ENCODE results near the gene KPTN. TPM values are rescaled to one million over a fixed set of nuclear protein-coding genes. Genes with fewer than 3 reads are reported as not detected.
A peak's percentile ranks its signal among the peaks of the same experiment; 100 is the strongest.

Gene KPTN
- polyA plus RNA-seq, 1 donor from 2014 or later: 6.5 TPM

- Mint-ChIP-seq H3K27me3 (no peaks in the 10 kb centered on the region), H3K27ac (peak overlapping the region in 2 of 3 donors; percentile 95 to 98), H3K9me3 (no peaks in the 10 kb centered on the region), H3K36me3 (peaks cover 2% of the 10 kb centered on the region), H3K4me3 (peak overlapping the region; percentile 27 to 99 (median 98)), H3K4me1 (peaks cover 31 to 49% (median 36%) of the 10 kb centered on the region in 3 donors)
These were observed 28.3 kb upstream of the KPTN start for GRCh38 chr19:47512183-47512947.

GRCh38 chr19:47511681-47512080 lies 27.7 kb upstream of the KPTN start:
- Mint-ChIP-seq H3K36me3 (peaks cover 2% of the 10 kb centered on the region), H3K4me3 (peak overlapping the region in 1 of 4 donors; percentile 98), H3K9me3 (no peaks in the 10 kb centered on the region), H3K27me3 (no peaks in the 10 kb centered on the region), H3K27ac (peak overlapping the region in 2 of 3 donors; percentile 95 to 98), H3K4me1 (peaks cover 31 to 49% (median 36%) of the 10 kb centered on the region in 3 donors)

GRCh38 chr19:47511128-47511517 lies 27.1 kb upstream of the KPTN start:
- H3K36me3 Mint-ChIP-seq: peaks cover 2% of the 10 kb centered on the region
- peaks cover 31 to 46% (median 32%) of the 10 kb centered on the region in 3 donors for H3K4me1 Mint-ChIP-seq
- H3K4me3 Mint-ChIP-seq: peak overlapping the region in 3 of 4 donors; percentile 3 to 98 (median 47)
- no peak overlapping the region for H3K27ac Mint-ChIP-seq
- no peaks in the 10 kb centered on the region for H3K27me3 Mint-ChIP-seq
- H3K9me3 Mint-ChIP-seq: no peaks in the 10 kb centered on the region

GRCh38 chr19:47510516-47511127 lies 26.6 kb upstream of the KPTN start:
- Mint-ChIP-seq H3K36me3 (peaks cover 2% of the 10 kb centered on the region), H3K27ac (peak overlapping the region in 2 of 3 donors; percentile 83 to 86), H3K4me1 (peaks cover 29 to 44% (median 31%) of the 10 kb centered on the region in 3 donors), H3K4me3 (peak overlapping the region in 2 of 4 donors; percentile 39 to 98), H3K27me3 (no peaks in the 10 kb centered on the region), H3K9me3 (no peaks in the 10 kb centered on the region)

- no peaks in the 10 kb centered on the region for H3K27me3 Mint-ChIP-seq
- H3K9me3 Mint-ChIP-seq: no peaks in the 10 kb centered on the region
- H3K27ac Mint-ChIP-seq: peak overlapping the region in 2 of 3 donors; percentile 83 to 86
- H3K36me3 Mint-ChIP-seq: peaks cover 2% of the 10 kb centered on the region
- peaks cover 29 to 38% (median 29%) of the 10 kb centered on the region in 3 donors for H3K4me1 Mint-ChIP-seq
- peak overlapping the region in 1 of 4 donors; percentile 87 for H3K4me3 Mint-ChIP-seq
These were observed 26.0 kb upstream of the KPTN start for GRCh38 chr19:47509973-47510372.

- Mint-ChIP-seq H3K9me3 (no peaks in the 10 kb centered on the region), H3K27ac (peak overlapping the region in 2 of 3 donors; percentile 81 to 86), H3K4me1 (peaks cover 26 to 34% (median 29%) of the 10 kb centered on the region in 3 donors), H3K27me3 (no peaks in the 10 kb centered on the region), H3K4me3 (peak overlapping the region in 1 of 4 donors; percentile 87), H3K36me3 (no peaks in the 10 kb centered on the region)
These were observed 25.3 kb upstream of the KPTN start for GRCh38 chr19:47509170-47509847.

- H3K27ac Mint-ChIP-seq: no peak overlapping the region
- no peaks in the 10 kb centered on the region for H3K27me3 Mint-ChIP-seq
- no peaks in the 10 kb centered on the region for H3K9me3 Mint-ChIP-seq
- H3K36me3 Mint-ChIP-seq: no peaks in the 10 kb centered on the region
- no peak overlapping the region for H3K4me3 Mint-ChIP-seq
- peaks cover 26 to 34% (median 27%) of the 10 kb centered on the region in 3 donors for H3K4me1 Mint-ChIP-seq
These were observed 24.7 kb upstream of the KPTN start for GRCh38 chr19:47508721-47509120.

- no peaks in the 10 kb centered on the region for H3K36me3 Mint-ChIP-seq
- H3K27me3 Mint-ChIP-seq: no peaks in the 10 kb centered on the region
- H3K9me3 Mint-ChIP-seq: no peaks in the 10 kb centered on the region
- H3K4me1 Mint-ChIP-seq: peaks cover 21 to 28% (median 21%) of the 10 kb centered on the region in 3 donors
- no peak overlapping the region for H3K27ac Mint-ChIP-seq
- H3K4me3 Mint-ChIP-seq: no peak overlapping the region
These were observed 24.0 kb upstream of the KPTN start for GRCh38 chr19:47507924-47508553.

GRCh38 chr19:47507012-47507411 lies 23.0 kb upstream of the KPTN start:
- Mint-ChIP-seq H3K36me3 (no peaks in the 10 kb centered on the region), H3K4me1 (peaks cover 11 to 18% (median 14%) of the 10 kb centered on the region in 3 donors), H3K4me3 (no peak overlapping the region), H3K27ac (peak overlapping the region in 2 of 3 donors; percentile 35 to 67), H3K9me3 (no peaks in the 10 kb centered on the region), H3K27me3 (no peaks in the 10 kb centered on the region)

- no peaks in the 10 kb centered on the region for H3K36me3 Mint-ChIP-seq
- no peak overlapping the region for H3K4me3 Mint-ChIP-seq
- H3K4me1 Mint-ChIP-seq: peaks cover 6 to 13% (median 9%) of the 10 kb centered on the region in 3 donors
- peak overlapping the region in 2 of 3 donors; percentile 35 to 67 for H3K27ac Mint-ChIP-seq
- H3K27me3 Mint-ChIP-seq: no peaks in the 10 kb centered on the region
- H3K9me3 Mint-ChIP-seq: no peaks in the 10 kb centered on the region
These were observed 22.4 kb upstream of the KPTN start for GRCh38 chr19:47506459-47506858.

- no peaks in the 10 kb centered on the region for H3K27me3 Mint-ChIP-seq
- peak overlapping the region in 1 of 3 donors; percentile 88 for H3K27ac Mint-ChIP-seq
- H3K4me3 Mint-ChIP-seq: no peak overlapping the region
- no peaks in the 10 kb centered on the region for H3K9me3 Mint-ChIP-seq
- no peaks in the 10 kb centered on the region for H3K36me3 Mint-ChIP-seq
- peaks cover 6 to 9% (median 9%) of the 10 kb centered on the region in 3 donors for H3K4me1 Mint-ChIP-seq
These were observed 21.5 kb upstream of the KPTN start for GRCh38 chr19:47505506-47505905.

- Mint-ChIP-seq H3K27me3 (no peaks in the 10 kb centered on the region), H3K4me3 (no peak overlapping the region), H3K36me3 (no peaks in the 10 kb centered on the region), H3K27ac (peak overlapping the region in 1 of 3 donors; percentile 53), H3K9me3 (no peaks in the 10 kb centered on the region), H3K4me1 (peaks cover 0 to 3% (median 0%) of the 10 kb centered on the region in 3 donors)
These were observed 19.8 kb upstream of the KPTN start for GRCh38 chr19:47503826-47504150.

GRCh38 chr19:47503130-47503825 lies 19.3 kb upstream of the KPTN start:
- no peaks in the 10 kb centered on the region for H3K9me3 Mint-ChIP-seq
- H3K4me3 Mint-ChIP-seq: no peak overlapping the region
- H3K4me1 Mint-ChIP-seq: peaks cover 0 to 3% (median 0%) of the 10 kb centered on the region in 3 donors
- H3K27ac Mint-ChIP-seq: peak overlapping the region in 1 of 3 donors; percentile 53
- no peaks in the 10 kb centered on the region for H3K36me3 Mint-ChIP-seq
- H3K27me3 Mint-ChIP-seq: no peaks in the 10 kb centered on the region
